ENCODE data around the gene MAPKAP1. TPM values are rescaled to one million over a fixed set of nuclear protein-coding genes. Genes with fewer than 3 reads are reported as not detected.

The MAPKAP1 gene
- total RNA-seq, result 10 to 100 TPM; 47.2 to 48.0 TPM

DNA sequence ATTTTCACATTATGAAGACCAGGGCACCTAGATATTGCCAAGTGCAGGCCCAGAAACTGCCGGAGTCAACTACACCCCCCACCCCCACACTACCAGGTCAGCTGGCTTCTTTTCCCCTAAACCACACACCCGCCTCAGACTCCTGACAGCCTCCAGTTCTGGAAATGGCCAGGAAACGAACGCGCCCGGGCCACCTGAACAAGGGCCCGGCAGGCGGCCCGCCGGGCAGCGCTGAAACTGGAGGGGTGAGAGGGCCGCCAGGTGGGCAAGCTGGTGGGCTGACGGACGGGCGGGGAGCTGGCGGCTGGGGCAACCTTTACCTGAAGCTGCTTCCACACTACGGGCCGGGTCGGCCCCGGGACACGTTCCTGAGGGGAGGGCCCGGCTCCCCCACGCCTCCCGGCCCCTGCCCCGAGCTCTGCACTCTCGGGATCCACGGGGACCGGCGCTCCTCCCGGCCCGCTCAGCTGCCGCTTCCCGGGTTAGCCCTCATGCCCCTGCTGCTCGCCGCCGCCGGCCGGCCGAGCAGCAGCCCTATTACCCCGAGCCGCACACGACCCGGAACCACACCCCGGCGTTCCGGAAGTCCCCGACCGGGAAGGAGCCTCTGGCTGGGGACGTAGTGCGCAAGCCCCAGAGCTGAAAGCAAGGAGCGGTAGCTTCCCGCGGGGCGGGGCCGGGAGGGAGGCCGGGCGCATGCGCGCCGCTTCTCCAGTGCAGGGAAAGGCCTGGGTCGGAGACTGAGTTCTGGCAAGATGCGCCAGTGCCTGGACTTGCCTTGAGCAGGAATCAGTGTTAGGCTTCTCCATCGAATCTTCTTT, at the start of gene MAPKAP1:
MAPKAP1 (minus strand) TSS at position 558 of the 821 bp plus-strand sequence. CDS start 34,634 bp downstream, outside the sequence.
- H3K4me3 Mint-ChIP-seq, result peak within 1 kb of the TSS; percentile 86
- H3K27ac Mint-ChIP-seq, result peak within 1 kb of the TSS; percentile 64
- peak; percentile 93 for DNase-seq
- H3K27me3 Mint-ChIP-seq, result no peaks in the 10 kb centered on the region
- CTCF ChIA-PET, result interaction anchor here (0.7 to 1.5 kb wide), 4 partner anchors 185 to 784 kb away, joined by 3 to 4 read pairs (median 4); no protein-coding TSS in a partner anchor
- POLR2A ChIA-PET, result interaction anchor here (0.8 to 1.8 kb wide), 10 partner anchors 9 to 845 kb away, joined by 3 to 16 read pairs (median 5); partner anchors contain the start of genes ARPC5L, PBX3 and RPL35
- no peaks in the 10 kb centered on the region for H3K9me3 Mint-ChIP-seq
- H3K4me1 Mint-ChIP-seq, result peaks cover 36% of the 10 kb centered on the region
- peaks cover 10% of the 10 kb centered on the region for H3K36me3 Mint-ChIP-seq (ENCODE audit: low read depth)

DNA sequence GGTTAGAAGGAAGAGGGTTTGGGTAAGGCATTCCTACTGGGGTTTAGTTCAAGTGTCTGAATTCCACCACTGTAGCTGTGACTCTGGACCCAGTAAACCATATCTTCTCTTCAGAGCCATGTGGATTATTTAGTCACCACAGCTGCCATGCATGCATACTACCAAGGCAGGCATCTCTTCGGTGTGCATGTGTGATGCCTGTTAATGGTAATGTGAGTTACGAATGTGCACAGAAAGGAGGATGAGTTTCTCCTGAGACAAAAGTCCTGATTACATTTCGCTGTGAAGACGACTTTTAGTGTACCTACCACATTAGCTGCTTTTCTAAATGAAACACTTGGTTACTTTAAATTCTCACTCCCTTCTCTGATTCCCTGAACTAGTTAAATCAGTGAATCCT, 49.5 kb upstream of the MAPKAP1 start:
- peaks cover 6% of the 10 kb centered on the region for H3K4me1 Mint-ChIP-seq
- ChIA-PET CTCF (no interaction called here), POLR2A (interaction anchor here (1.0 kb wide), 1 partner anchor 11 kb away, joined by 3 read pairs; no protein-coding TSS in a partner anchor)
- H3K9me3 Mint-ChIP-seq, result no peaks in the 10 kb centered on the region
- H3K27ac Mint-ChIP-seq, result no peak overlapping the region
- DNase-seq, result no peak
- no peak overlapping the region for H3K4me3 Mint-ChIP-seq
- peaks cover 2% of the 10 kb centered on the region for H3K36me3 Mint-ChIP-seq (ENCODE audit: low read depth)
- H3K27me3 Mint-ChIP-seq, result no peaks in the 10 kb centered on the region

DNA sequence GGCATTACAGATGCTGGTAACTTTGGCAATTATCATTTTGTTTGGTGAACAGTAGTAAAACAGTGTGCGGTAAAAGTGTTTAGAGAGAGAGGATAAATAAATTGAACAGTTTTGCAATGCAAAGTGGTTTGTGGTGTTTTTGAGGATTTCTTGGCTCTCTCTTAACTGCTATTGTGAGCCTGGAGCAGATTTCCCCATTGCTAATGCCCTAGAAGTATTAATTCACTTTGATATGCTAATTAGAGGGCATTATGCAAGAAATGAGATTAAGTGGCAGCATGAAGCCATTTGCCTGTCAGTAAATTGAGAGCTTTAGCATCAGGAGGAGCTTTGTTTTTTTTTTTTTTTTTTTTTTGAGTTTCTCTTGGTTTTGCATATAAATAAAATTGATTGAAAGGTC, 48.3 kb upstream of the MAPKAP1 start:
- H3K4me1 Mint-ChIP-seq, result peaks cover 11% of the 10 kb centered on the region
- peaks cover 7% of the 10 kb centered on the region for H3K36me3 Mint-ChIP-seq (ENCODE audit: low read depth)
- no peak overlapping the region for H3K27ac Mint-ChIP-seq
- no peak overlapping the region for H3K4me3 Mint-ChIP-seq
- DNase-seq, result no peak
- no peaks in the 10 kb centered on the region for H3K27me3 Mint-ChIP-seq
- ChIA-PET CTCF (no interaction called here), POLR2A (interaction anchor here (1.0 kb wide), 1 partner anchor 10 kb away, joined by 3 read pairs; no protein-coding TSS in a partner anchor)
- no peaks in the 10 kb centered on the region for H3K9me3 Mint-ChIP-seq

DNA sequence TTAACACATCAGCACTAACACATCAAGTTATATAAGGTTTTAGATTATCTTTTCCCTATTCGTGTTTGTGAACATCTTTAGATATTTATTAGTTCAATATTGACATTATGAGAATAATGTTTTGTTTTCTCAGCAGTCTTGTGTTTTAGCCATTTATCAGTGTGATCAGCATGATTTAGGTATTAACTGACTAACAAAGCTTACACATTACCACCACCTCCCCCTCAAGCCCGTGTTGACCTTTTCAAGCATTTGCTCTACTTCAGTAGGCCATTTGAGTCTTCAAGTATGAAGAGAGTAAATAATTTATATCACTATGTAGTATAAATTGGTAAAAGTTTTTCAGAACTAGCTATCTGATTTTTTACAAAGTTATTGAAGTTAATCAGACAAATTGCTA, 47.1 kb upstream of the MAPKAP1 start:
- H3K4me1 Mint-ChIP-seq, result peaks cover 16% of the 10 kb centered on the region
- peaks cover 12% of the 10 kb centered on the region for H3K36me3 Mint-ChIP-seq (ENCODE audit: low read depth)
- ChIA-PET POLR2A (no interaction called here), CTCF (interaction anchor here (0.7 to 0.8 kb wide), 2 partner anchors 9 to 428 kb away, joined by 3 read pairs; no protein-coding TSS in a partner anchor)
- no peak overlapping the region for H3K27ac Mint-ChIP-seq
- no peaks in the 10 kb centered on the region for H3K27me3 Mint-ChIP-seq
- H3K9me3 Mint-ChIP-seq, result no peaks in the 10 kb centered on the region
- no peak for DNase-seq
- no peak overlapping the region for H3K4me3 Mint-ChIP-seq

DNA sequence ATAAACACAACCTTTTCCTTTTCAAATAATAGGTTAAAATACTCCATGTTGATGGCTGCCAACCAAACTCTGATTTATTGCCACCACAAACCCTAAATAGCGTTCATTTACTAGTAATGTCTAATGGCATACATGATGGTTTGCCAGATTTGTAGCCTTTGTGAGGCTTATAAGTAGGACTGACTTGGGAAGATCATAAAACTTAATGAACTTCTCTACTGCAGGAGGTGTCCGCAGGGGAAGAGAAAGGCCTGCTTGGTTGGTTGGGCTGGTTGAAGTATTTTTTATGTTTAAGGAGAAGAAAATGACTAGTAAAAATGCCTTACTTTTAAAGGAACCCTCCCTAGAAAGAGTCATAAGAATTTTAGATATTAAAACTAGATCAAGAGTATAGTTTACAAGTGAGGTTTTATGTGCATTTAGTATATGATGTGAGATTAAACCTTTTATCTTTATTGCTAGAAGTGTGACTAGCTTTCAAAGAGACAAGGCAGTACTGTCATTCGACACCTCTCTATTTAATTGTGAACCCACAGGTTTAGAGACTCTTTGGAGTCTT, 45.1 kb upstream of the MAPKAP1 start:
- H3K27ac Mint-ChIP-seq, result no peak overlapping the region
- CTCF ChIA-PET, result no interaction called here
- no peak overlapping the region for H3K4me3 Mint-ChIP-seq
- DNase-seq, result no peak
- POLR2A ChIA-PET, result no interaction called here
- H3K27me3 Mint-ChIP-seq, result no peaks in the 10 kb centered on the region
- H3K4me1 Mint-ChIP-seq, result peaks cover 21% of the 10 kb centered on the region
- H3K9me3 Mint-ChIP-seq, result no peaks in the 10 kb centered on the region
- H3K36me3 Mint-ChIP-seq (ENCODE audit: low read depth), result peaks cover 12% of the 10 kb centered on the region

DNA sequence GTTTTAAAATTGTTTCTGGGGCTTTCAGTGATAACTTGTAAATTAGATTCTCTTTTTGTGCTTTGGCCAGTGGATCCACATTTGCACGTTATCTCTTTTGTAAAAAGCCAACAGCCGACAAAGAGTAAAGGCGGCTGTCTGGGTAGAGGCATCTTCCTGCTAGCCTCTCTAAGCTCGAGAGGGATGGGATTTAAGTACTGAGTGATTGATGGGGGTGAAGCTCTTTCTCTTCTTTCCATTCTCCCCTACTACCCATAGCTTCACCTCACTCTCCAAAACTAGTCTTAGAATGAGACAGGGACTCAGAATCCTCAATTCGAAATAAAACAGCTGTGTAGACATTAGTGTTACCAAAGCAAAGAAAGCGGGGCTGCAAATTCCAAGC, 43.6 kb upstream of the MAPKAP1 start:
- ChIA-PET CTCF (no interaction called here), POLR2A (interaction anchor here (1.7 kb wide), 1 partner anchor 44 kb away, joined by 8 read pairs; the partner anchor contains the start of gene MAPKAP1)
- Mint-ChIP-seq H3K36me3 (ENCODE audit: low read depth) (peaks cover 12% of the 10 kb centered on the region), H3K27ac (no peak overlapping the region), H3K4me3 (no peak overlapping the region), H3K9me3 (no peaks in the 10 kb centered on the region), H3K4me1 (peaks cover 28% of the 10 kb centered on the region), H3K27me3 (peaks cover 3% of the 10 kb centered on the region)
- no peak for DNase-seq

DNA sequence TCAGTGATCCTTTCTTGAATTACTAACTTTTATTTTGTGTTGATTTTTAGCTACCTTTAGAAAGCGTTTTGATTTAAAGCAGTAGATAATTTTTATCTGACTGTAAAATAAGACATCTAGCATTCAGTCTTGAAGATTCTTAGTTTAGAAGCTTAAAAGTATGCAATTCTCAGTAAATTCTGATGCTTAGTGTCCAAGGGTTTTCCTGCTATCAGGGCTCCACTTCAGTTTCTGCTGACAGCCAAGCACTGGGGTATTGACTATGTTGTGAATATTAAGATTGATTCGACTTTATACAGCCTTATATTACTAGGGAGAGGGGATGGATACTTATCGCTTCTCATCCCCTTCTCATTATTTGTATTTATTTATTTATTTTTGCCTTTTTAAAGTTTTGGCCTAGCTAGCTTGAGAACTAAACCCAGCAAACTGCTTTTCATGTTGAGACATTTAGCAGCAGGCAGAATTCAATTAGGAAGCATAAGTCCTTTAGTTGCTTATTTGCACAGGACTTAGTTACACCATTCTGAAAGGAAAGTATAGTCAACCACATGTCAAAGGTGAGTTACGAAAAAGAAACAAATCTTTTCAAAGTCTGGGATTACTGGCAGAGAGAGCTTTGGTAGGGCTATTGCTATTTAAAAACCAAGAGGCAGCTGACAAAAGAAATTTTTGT, 43.1 kb upstream of the MAPKAP1 start:
- CTCF ChIA-PET, result no interaction called here
- peaks cover 8% of the 10 kb centered on the region for H3K27me3 Mint-ChIP-seq
- peaks cover 32% of the 10 kb centered on the region for H3K4me1 Mint-ChIP-seq
- DNase-seq, result no peak
- peaks cover 12% of the 10 kb centered on the region for H3K36me3 Mint-ChIP-seq (ENCODE audit: low read depth)
- POLR2A ChIA-PET, result interaction anchor here (1.7 kb wide), 1 partner anchor 43 kb away, joined by 8 read pairs; the partner anchor contains the start of gene MAPKAP1
- H3K4me3 Mint-ChIP-seq, result no peak overlapping the region
- H3K9me3 Mint-ChIP-seq, result no peaks in the 10 kb centered on the region
- H3K27ac Mint-ChIP-seq, result no peak overlapping the region

DNA sequence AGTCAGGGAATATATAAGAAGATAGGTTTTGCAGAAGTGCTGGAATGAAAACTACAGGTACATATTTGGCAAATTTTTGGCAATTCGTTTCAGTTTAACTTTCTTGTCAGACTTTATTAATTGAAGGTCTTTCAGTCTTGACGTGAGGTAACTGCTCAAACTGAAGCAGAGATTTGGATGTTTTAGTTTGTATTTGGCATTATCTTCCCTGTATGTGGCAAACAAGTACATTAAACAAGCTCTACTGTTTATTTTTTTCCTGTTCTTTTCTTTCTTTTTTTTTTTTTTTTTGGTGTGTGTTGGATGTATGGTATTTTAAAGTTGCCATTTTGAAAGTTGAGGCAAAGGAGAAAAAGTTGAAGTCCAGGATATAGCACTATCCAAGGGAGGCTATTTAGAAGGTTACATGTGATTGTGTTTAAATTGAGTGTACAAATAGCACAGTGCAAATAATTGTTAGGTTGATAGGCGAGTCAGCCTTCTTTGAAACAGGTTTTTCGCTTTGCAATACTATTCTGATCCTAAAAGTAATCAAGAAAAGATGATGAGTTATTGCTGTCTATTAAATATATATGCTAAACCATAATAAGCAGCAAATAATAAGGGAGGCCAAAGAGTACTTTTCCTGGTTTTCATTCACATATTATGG, 42.4 kb upstream of the MAPKAP1 start:
- peaks cover 32% of the 10 kb centered on the region for H3K4me1 Mint-ChIP-seq
- H3K9me3 Mint-ChIP-seq, result no peaks in the 10 kb centered on the region

DNA sequence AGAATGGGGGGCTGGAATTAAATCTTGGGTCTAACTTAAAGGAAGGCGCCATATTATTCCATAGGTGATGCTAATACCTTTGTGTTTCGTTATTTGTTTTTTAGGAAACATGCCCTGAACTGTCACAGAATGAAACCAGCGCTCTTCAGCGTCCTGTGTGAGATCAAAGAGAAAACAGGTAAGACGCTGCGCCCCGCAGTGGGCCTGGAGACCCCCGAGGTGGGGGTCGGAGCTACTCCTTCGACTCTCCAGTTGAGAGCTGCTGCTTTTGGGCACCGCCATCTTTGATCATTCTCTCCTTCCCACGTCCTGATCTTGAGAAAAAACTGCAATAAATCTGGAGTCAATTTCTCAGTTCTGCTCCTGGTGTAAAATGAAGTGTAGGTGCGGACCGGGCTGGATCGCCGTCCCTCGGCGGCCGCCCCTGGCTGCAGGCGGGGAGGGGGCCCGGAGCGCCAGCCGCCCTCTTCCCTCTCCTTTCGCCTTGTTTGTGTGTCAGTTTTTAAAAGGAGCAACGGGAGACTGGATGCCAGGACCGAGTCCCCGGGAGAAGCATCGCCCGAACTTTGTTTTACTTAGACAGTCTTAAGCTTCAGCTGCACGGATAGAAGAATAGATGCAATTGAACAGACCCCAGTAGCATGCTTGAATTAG, 41.6 kb upstream of the MAPKAP1 start:
- H3K36me3 Mint-ChIP-seq (ENCODE audit: low read depth), result peaks cover 12% of the 10 kb centered on the region
- H3K27ac Mint-ChIP-seq, result peak overlapping the region; percentile 47
- peaks cover 32% of the 10 kb centered on the region for H3K4me1 Mint-ChIP-seq
- CTCF ChIA-PET, result no interaction called here
- H3K4me3 Mint-ChIP-seq, result peak overlapping the region; percentile 76
- DNase-seq, result no peak
- H3K9me3 Mint-ChIP-seq, result no peaks in the 10 kb centered on the region
- H3K27me3 Mint-ChIP-seq, result peaks cover 17% of the 10 kb centered on the region
- POLR2A ChIA-PET, result interaction anchor here (1.5 kb wide), 1 partner anchor 42 kb away, joined by 7 read pairs; the partner anchor contains the start of gene MAPKAP1

More for the DNA sequence above, 42.4 kb upstream of the MAPKAP1 start:
- H3K27me3 Mint-ChIP-seq, result peaks cover 13% of the 10 kb centered on the region
- no peak for DNase-seq
- peak overlapping the region; percentile 34 for H3K4me3 Mint-ChIP-seq
- H3K27ac Mint-ChIP-seq, result no peak overlapping the region
- peaks cover 12% of the 10 kb centered on the region for H3K36me3 Mint-ChIP-seq (ENCODE audit: low read depth)
- ChIA-PET CTCF (no interaction called here), POLR2A (interaction anchor here (1.7 kb wide), 1 partner anchor 42 kb away, joined by 8 read pairs; the partner anchor contains the start of gene MAPKAP1)

DNA sequence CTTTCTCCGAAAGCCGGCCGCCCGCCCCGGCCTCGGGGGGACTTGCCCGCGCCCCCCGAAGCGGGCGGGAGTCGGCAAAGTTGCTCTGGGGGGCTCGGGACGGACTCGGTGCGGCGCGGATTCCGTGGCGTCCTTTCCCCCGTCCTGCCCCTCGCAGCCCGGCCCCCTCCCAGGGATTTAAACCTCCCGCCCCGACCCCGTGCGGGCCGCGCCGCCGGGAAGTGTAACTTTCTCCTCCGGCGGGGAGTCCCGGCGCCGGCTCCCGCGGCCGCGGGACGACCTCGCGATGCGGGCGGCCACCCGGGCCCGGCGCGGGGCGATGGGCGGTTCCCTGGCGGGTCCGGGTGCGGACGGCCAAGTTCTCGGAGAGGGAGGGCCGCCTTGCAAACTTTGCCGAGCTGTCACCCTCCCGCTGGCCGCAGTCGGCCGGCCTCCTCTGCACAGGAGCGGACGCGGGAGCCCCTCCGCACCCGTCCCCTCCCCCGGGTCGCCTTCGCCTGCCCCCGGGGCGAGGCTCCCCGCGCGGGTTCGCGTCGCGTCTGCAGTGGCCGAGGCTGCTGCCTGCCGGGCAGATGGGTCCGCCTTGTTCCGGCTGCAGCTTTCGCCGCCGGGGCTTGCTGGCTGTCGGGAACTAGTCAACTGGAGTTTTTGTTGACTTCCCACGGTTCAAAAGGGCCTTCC, 40.9 kb upstream of the MAPKAP1 start:
- POLR2A ChIA-PET, result interaction anchor here (1.0 to 1.5 kb wide), 2 partner anchors 12 to 41 kb away, joined by 3 to 7 read pairs; partner anchors contain the start of gene MAPKAP1
- Mint-ChIP-seq H3K27me3 (peaks cover 21% of the 10 kb centered on the region), H3K4me3 (peak overlapping the region; percentile 76), H3K36me3 (ENCODE audit: low read depth) (peaks cover 12% of the 10 kb centered on the region), H3K27ac (peak overlapping the region; percentile 47), H3K4me1 (peaks cover 32% of the 10 kb centered on the region), H3K9me3 (no peaks in the 10 kb centered on the region)
- DNase-seq, result peak; percentile 38
- CTCF ChIA-PET, result interaction anchor here (0.6 kb wide), 1 partner anchor 220 kb away, joined by 6 read pairs; no protein-coding TSS in a partner anchor

DNA sequence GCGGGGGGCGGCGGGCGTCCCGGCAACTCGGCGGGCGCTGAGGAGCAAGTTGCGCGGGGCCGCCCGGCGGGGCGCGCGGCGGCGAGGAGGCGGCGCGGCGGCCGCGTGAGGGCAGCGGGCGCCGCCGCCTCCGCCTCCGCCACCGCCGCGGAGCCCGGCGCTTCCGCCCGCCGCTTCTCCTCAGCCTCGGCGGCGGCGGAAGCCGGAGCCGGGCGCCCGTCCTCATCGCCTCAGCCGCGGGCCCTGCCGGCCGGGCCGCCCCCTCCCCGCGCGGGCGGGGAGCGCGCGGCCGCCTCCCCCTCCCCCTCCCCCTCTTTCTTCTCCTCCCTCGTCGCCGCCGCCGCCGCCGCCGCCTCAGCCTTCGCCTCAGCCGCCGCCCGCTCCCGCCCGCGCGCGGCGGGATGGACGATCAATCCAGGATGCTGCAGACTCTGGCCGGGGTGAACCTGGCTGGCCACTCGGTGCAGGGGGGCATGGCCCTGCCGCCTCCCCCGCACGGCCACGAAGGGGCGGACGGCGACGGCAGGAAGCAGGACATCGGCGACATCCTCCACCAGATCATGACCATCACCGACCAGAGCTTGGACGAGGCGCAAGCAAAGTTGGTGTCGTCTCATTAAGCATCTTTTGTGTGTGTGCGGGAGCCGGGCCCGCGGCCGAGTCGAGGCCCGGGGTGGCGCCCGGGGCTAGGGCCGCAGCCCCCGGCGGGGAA, 40.2 kb upstream of the MAPKAP1 start, which contains the start of gene PBX3:
PBX3 (plus strand) TSS at position 321 of the 712 bp plus-strand sequence.
- ChIA-PET POLR2A (interaction anchor here (1.0 to 1.5 kb wide), 2 partner anchors 13 to 40 kb away, joined by 3 to 7 read pairs; partner anchors contain the start of gene MAPKAP1), CTCF (no interaction called here)
- Mint-ChIP-seq H3K4me3 (peak within 1 kb of the TSS; percentile 86), H3K4me1 (peaks cover 32% of the 10 kb centered on the region), H3K9me3 (no peaks in the 10 kb centered on the region), H3K27ac (peak within 1 kb of the TSS; percentile 86), H3K36me3 (ENCODE audit: low read depth) (peaks cover 10% of the 10 kb centered on the region), H3K27me3 (peaks cover 25% of the 10 kb centered on the region)
- peak; percentile 55 for DNase-seq

Measured in activated CD4-positive, alpha-beta memory T cell treated with anti-CD3 and anti-CD28 coated beads, Interleukin-2, amount 10 ng/mL, durations not matched to agents 7 days and 5 days (primary cell).